ENCODE measurements around the gene LGALS9. TPM values are rescaled to one million over a fixed set of nuclear protein-coding genes. Genes with fewer than 3 reads are reported as not detected.
"Not testable (repeated sequence)": the region's sequence is repeated elsewhere in the genome, so short reads cannot be mapped to it uniquely, and the experiment has no call there.

Gene LGALS9
- polyA plus RNA-seq, 1 donor from 2014 or later = not detected

GRCh38 chr17:27644586-27644985 is 13.6 kb downstream of the LGALS9 start:
- Histone ChIP-seq H3K9ac (ENCODE audit: low read length) (no peak overlapping the region), H3K36me3 (ENCODE audit: insufficient read depth, low read length) (no peaks in the 10 kb centered on the region), H3F3A (ENCODE audit: insufficient read depth, low read length, poor library complexity, severe bottlenecking) (no peaks in the 10 kb centered on the region), H3K9me3 (ENCODE audit: low read length) (no peaks in the 10 kb centered on the region), H3K79me2 (replicated peaks; ENCODE audit: insufficient read depth, low read length) (no peaks in the 10 kb centered on the region), H3K27me3 (ENCODE audit: insufficient read depth, low read depth, low read length) (no peaks in the 10 kb centered on the region), H4K20me1 (ENCODE audit: insufficient read depth) (no peaks in the 10 kb centered on the region), H3K4me3 (ENCODE audit: low read length) (no peak overlapping the region), H3K4me2 (ENCODE audit: low read length) (no peak overlapping the region), H3K27ac (ENCODE audit: low read length) (no peak overlapping the region), H2AFZ (ENCODE audit: low read depth, low read length) (no peak overlapping the region), H3K9me2 (ENCODE audit: insufficient read depth, low read length) (no peaks in the 10 kb centered on the region)
- no peak for TF ChIP-seq TAF1 (IDR thresholded peaks at IDR 0.05; ENCODE audit: low read depth)
- no peak for TF ChIP-seq CTCF (IDR thresholded peaks at IDR 0.05; ENCODE audit: poor library complexity, severe bottlenecking)
- TF ChIP-seq POLR2AphosphoS5 (IDR thresholded peaks at IDR 0.05) = no peak
- TF ChIP-seq SMC3 (conservative IDR thresholded peaks at IDR 0.05; ENCODE audit: poor library complexity) = no peak
- no peak for TF ChIP-seq REST (IDR thresholded peaks at IDR 0.05; ENCODE audit: borderline replicate concordance)
- no peak for TF ChIP-seq EP300 (conservative IDR thresholded peaks at IDR 0.05; ENCODE audit: poor library complexity, severe bottlenecking)
- TF ChIP-seq RAD21 (conservative IDR thresholded peaks at IDR 0.05) = no peak
- TF ChIP-seq MXI1 (conservative IDR thresholded peaks at IDR 0.05; ENCODE audit: poor library complexity, severe bottlenecking) = no peak
- TF ChIP-seq EZH2 (IDR thresholded peaks at IDR 0.05; ENCODE audit: borderline replicate concordance, insufficient read depth, low read length, poor library complexity, severe bottlenecking) = no peak

GRCh38 chr17:27645621-27646020 is 14.6 kb downstream of the LGALS9 start:
- not testable (repeated sequence) for H3K9me3 ChIP-seq (ENCODE audit: low read length); H3K9me2 ChIP-seq (ENCODE audit: insufficient read depth, low read length); H4K20me1 ChIP-seq (ENCODE audit: insufficient read depth); H3F3A ChIP-seq (ENCODE audit: insufficient read depth, low read length, poor library complexity, severe bottlenecking); H3K36me3 ChIP-seq (ENCODE audit: insufficient read depth, low read length); H2AFZ ChIP-seq (ENCODE audit: low read depth, low read length); H3K4me2 ChIP-seq (ENCODE audit: low read length); H3K9ac ChIP-seq (ENCODE audit: low read length); H3K4me3 ChIP-seq (ENCODE audit: low read length); H3K27ac ChIP-seq (ENCODE audit: low read length); H3K79me2 ChIP-seq (replicated peaks; ENCODE audit: insufficient read depth, low read length); H3K27me3 ChIP-seq (ENCODE audit: insufficient read depth, low read depth, low read length)

GRCh38 chr17:27646232-27646631 is 15.2 kb downstream of the LGALS9 start:
- no peak overlapping the region for H3K9ac ChIP-seq (ENCODE audit: low read length)
- H3K36me3 ChIP-seq (ENCODE audit: insufficient read depth, low read length) = no peaks in the 10 kb centered on the region
- no peak overlapping the region for H3K4me3 ChIP-seq (ENCODE audit: low read length)
- TF ChIP-seq EP300 (conservative IDR thresholded peaks at IDR 0.05; ENCODE audit: poor library complexity, severe bottlenecking) (no peak), EZH2 (IDR thresholded peaks at IDR 0.05; ENCODE audit: borderline replicate concordance, insufficient read depth, low read length, poor library complexity, severe bottlenecking) (no peak), POLR2AphosphoS5 (IDR thresholded peaks at IDR 0.05) (no peak), MXI1 (conservative IDR thresholded peaks at IDR 0.05; ENCODE audit: poor library complexity, severe bottlenecking) (no peak), CTCF (IDR thresholded peaks at IDR 0.05; ENCODE audit: poor library complexity, severe bottlenecking) (no peak), SMC3 (conservative IDR thresholded peaks at IDR 0.05; ENCODE audit: poor library complexity) (no peak), TAF1 (IDR thresholded peaks at IDR 0.05; ENCODE audit: low read depth) (no peak), RAD21 (conservative IDR thresholded peaks at IDR 0.05) (no peak), REST (IDR thresholded peaks at IDR 0.05; ENCODE audit: borderline replicate concordance) (no peak)
- no peaks in the 10 kb centered on the region for H3F3A ChIP-seq (ENCODE audit: insufficient read depth, low read length, poor library complexity, severe bottlenecking)
- no peaks in the 10 kb centered on the region for H3K9me3 ChIP-seq (ENCODE audit: low read length)
- no peak overlapping the region for H2AFZ ChIP-seq (ENCODE audit: low read depth, low read length)
- H3K79me2 ChIP-seq (replicated peaks; ENCODE audit: insufficient read depth, low read length) = no peaks in the 10 kb centered on the region
- H3K27me3 ChIP-seq (ENCODE audit: insufficient read depth, low read depth, low read length) = no peaks in the 10 kb centered on the region
- no peaks in the 10 kb centered on the region for H3K9me2 ChIP-seq (ENCODE audit: insufficient read depth, low read length)
- H3K27ac ChIP-seq (ENCODE audit: low read length) = no peak overlapping the region
- H3K4me2 ChIP-seq (ENCODE audit: low read length) = no peak overlapping the region
- no peaks in the 10 kb centered on the region for H4K20me1 ChIP-seq (ENCODE audit: insufficient read depth)

Data from neural cell (in vitro differentiated cells).